Measurements from ENCODE around the gene RTN4. TPM values are rescaled to one million over a fixed set of nuclear protein-coding genes. Genes with fewer than 3 reads are reported as not detected.

Gene RTN4
- polyA plus RNA-seq, 3 donors: 111 to 163 (median 158) TPM

DNA sequence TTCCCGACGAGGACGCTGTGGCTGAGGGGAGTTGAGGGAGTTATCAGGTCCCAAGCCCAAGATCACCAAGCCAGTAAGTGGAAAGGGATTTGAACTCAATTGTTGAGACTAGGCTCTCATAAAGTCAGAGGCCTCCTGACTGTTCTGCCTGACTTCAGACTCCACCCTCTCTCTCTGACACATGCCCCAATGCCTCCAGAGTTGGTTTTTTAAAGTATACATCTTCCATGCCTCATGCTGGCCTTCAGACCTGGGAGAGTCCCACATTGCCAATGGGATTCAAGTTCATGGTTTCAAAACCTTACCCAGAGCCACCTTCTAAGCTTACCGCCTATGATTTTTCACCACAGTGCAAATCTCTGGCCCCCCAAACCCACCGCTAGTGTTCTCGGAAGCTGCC, 100.8 kb downstream of the RTN4 start:
- no peaks in the 10 kb centered on the region for H3K9me3 ChIP-seq (replicated peaks in 1 of 2; ENCODE audit: control insufficient read depth in 1 of 2, insufficient read depth in 1 of 2, low read length in 2 of 2)
- TF ChIP-seq, protein P1, sequence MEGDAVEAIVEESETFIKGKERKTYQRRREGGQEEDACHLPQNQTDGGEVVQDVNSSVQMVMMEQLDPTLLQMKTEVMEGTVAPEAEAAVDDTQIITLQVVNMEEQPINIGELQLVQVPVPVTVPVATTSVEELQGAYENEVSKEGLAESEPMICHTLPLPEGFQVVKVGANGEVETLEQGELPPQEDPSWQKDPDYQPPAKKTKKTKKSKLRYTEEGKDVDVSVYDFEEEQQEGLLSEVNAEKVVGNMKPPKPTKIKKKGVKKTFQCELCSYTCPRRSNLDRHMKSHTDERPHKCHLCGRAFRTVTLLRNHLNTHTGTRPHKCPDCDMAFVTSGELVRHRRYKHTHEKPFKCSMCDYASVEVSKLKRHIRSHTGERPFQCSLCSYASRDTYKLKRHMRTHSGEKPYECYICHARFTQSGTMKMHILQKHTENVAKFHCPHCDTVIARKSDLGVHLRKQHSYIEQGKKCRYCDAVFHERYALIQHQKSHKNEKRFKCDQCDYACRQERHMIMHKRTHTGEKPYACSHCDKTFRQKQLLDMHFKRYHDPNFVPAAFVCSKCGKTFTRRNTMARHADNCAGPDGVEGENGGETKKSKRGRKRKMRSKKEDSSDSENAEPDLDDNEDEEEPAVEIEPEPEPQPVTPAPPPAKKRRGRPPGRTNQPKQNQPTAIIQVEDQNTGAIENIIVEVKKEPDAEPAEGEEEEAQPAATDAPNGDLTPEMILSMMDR (IDR thresholded peaks at IDR 0.05): no peak
- Mint-ChIP-seq H3K36me3 (no peaks in the 10 kb centered on the region), H3K9me3 (peaks cover 0 to 4% (median 0%) of the 10 kb centered on the region in 7 donors), H3K27me3 (ENCODE audit: low read depth in 3 of 3) (peaks cover 0 to 4% (median 2%) of the 10 kb centered on the region in 3 donors), H3K4me1 (peaks cover 8% of the 10 kb centered on the region), H3K27ac (no peak overlapping the region), H3K4me3 (no peak overlapping the region)
- H3K4me2 ChIP-seq (replicated peaks; ENCODE audit: extremely low read depth, low read length, poor library complexity, severe bottlenecking): no peak overlapping the region
- no peaks in the 10 kb centered on the region for H3K79me2 ChIP-seq (ENCODE audit: insufficient read depth, low read length)
- H3K27me3 ChIP-seq (ENCODE audit: control insufficient read depth in 2 of 2, insufficient read depth in 2 of 2, low read length in 2 of 2): no peaks in the 10 kb centered on the region
- no peaks in the 10 kb centered on the region for H4K20me1 ChIP-seq (ENCODE audit: insufficient read depth, low read length)
- H3K4me3 ChIP-seq (replicated peaks in 1 of 3; ENCODE audit: low read depth in 2 of 3, low read length in 3 of 3): no peak overlapping the region
- DNase-seq: no peak
- H2AFZ ChIP-seq (ENCODE audit: insufficient read depth, low read depth, low read length, poor library complexity, severe bottlenecking): no peak overlapping the region
- H3K27ac ChIP-seq (ENCODE audit: low read depth in 1 of 2, low read length in 2 of 2): no peak overlapping the region
- H3K9ac ChIP-seq (ENCODE audit: insufficient read depth, low read length, poor library complexity, severe bottlenecking): no peak overlapping the region
- intact Hi-C loops (cut with micrococcal nuclease): no loop called here
- 95% methylated on average over 3 of the region's 6 CpGs for WGBS (ENCODE audit: insufficient coverage)
- peaks cover 7 to 9% of the 10 kb centered on the region in 2 donors for H3K4me1 ChIP-seq (ENCODE audit: control insufficient read depth in 1 of 2, insufficient read depth in 2 of 2, low read length in 2 of 2)
- no peaks in the 10 kb centered on the region for H3K36me3 ChIP-seq (replicated peaks in 1 of 2; ENCODE audit: control insufficient read depth in 1 of 2, insufficient read depth in 2 of 2, low read length in 2 of 2)

DNA sequence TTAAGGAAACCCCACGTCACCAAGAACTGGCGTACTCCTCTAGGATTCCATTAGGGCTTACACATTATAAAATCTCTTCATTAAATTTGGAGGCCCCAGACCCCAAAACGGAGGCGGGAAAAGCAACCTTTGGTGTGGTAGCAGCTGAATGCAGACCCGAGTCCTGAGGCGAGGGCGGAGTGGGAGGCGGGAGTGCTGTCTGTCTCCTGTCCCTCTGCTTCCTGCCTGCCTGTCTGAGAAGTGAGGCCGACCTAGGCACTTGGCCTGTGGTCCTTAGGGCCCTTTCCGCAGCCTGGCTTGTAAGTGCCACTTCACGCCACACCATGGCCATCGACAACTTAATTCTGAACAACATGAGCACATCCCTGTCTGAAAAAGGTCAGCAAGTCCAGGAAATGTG, 102.1 kb downstream of the RTN4 start:
- peaks cover 0 to 4% (median 0%) of the 10 kb centered on the region in 7 donors for H3K9me3 Mint-ChIP-seq
- no peaks in the 10 kb centered on the region for H3K36me3 Mint-ChIP-seq
- peak overlapping the region in 1 of 2 donors; percentile 29 for H3K4me3 Mint-ChIP-seq
- DNase-seq: no peak
- Histone ChIP-seq H3K4me3 (replicated peaks in 1 of 3; ENCODE audit: low read depth in 2 of 3, low read length in 3 of 3) (no peak overlapping the region), H3K27me3 (ENCODE audit: control insufficient read depth in 2 of 2, insufficient read depth in 2 of 2, low read length in 2 of 2) (no peaks in the 10 kb centered on the region), H3K9me3 (replicated peaks in 1 of 2; ENCODE audit: control insufficient read depth in 1 of 2, insufficient read depth in 1 of 2, low read length in 2 of 2) (no peaks in the 10 kb centered on the region), H3K79me2 (ENCODE audit: insufficient read depth, low read length) (no peaks in the 10 kb centered on the region), H3K27ac (ENCODE audit: low read depth in 1 of 2, low read length in 2 of 2) (no peak overlapping the region), H3K9ac (ENCODE audit: insufficient read depth, low read length, poor library complexity, severe bottlenecking) (no peak overlapping the region), H4K20me1 (ENCODE audit: insufficient read depth, low read length) (no peaks in the 10 kb centered on the region), H3K36me3 (replicated peaks in 1 of 2; ENCODE audit: control insufficient read depth in 1 of 2, insufficient read depth in 2 of 2, low read length in 2 of 2) (no peaks in the 10 kb centered on the region), H3K4me2 (replicated peaks; ENCODE audit: extremely low read depth, low read length, poor library complexity, severe bottlenecking) (no peak overlapping the region), H2AFZ (ENCODE audit: insufficient read depth, low read depth, low read length, poor library complexity, severe bottlenecking) (no peak overlapping the region), H3K4me1 (ENCODE audit: control insufficient read depth in 1 of 2, insufficient read depth in 2 of 2, low read length in 2 of 2) (peaks cover 5 to 6% of the 10 kb centered on the region in 2 donors)
- peaks cover 5% of the 10 kb centered on the region for H3K4me1 Mint-ChIP-seq
- peaks cover 0 to 4% (median 2%) of the 10 kb centered on the region in 3 donors for H3K27me3 Mint-ChIP-seq (ENCODE audit: low read depth in 3 of 3)
- intact Hi-C loops (cut with micrococcal nuclease): no loop called here
- TF ChIP-seq, protein P1 (IDR thresholded peaks at IDR 0.05): no peak
- 99% methylated on average over 11 of the region's 12 CpGs for WGBS (ENCODE audit: insufficient coverage)
- H3K27ac Mint-ChIP-seq: no peak overlapping the region
